DMS153 treated with DMSO at 0.1 percent for 48 hours (cell line): ENCODE data around the gene RSF1.
"Not testable (repeated sequence)": the region's sequence is repeated elsewhere in the genome, so short reads cannot be mapped to it uniquely, and the experiment has no call there.

Experiments
- DNase-seq: peaks from one replicate; lab custom pipeline; 2025; ENCODE audit not compliant: unreplicated experiment; lab: John Stamatoyannopoulos, UW

The RSF1 gene, protein sequence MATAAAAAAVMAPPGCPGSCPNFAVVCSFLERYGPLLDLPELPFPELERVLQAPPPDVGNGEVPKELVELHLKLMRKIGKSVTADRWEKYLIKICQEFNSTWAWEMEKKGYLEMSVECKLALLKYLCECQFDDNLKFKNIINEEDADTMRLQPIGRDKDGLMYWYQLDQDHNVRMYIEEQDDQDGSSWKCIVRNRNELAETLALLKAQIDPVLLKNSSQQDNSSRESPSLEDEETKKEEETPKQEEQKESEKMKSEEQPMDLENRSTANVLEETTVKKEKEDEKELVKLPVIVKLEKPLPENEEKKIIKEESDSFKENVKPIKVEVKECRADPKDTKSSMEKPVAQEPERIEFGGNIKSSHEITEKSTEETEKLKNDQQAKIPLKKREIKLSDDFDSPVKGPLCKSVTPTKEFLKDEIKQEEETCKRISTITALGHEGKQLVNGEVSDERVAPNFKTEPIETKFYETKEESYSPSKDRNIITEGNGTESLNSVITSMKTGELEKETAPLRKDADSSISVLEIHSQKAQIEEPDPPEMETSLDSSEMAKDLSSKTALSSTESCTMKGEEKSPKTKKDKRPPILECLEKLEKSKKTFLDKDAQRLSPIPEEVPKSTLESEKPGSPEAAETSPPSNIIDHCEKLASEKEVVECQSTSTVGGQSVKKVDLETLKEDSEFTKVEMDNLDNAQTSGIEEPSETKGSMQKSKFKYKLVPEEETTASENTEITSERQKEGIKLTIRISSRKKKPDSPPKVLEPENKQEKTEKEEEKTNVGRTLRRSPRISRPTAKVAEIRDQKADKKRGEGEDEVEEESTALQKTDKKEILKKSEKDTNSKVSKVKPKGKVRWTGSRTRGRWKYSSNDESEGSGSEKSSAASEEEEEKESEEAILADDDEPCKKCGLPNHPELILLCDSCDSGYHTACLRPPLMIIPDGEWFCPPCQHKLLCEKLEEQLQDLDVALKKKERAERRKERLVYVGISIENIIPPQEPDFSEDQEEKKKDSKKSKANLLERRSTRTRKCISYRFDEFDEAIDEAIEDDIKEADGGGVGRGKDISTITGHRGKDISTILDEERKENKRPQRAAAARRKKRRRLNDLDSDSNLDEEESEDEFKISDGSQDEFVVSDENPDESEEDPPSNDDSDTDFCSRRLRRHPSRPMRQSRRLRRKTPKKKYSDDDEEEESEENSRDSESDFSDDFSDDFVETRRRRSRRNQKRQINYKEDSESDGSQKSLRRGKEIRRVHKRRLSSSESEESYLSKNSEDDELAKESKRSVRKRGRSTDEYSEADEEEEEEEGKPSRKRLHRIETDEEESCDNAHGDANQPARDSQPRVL (N-terminal part only)

DNA sequence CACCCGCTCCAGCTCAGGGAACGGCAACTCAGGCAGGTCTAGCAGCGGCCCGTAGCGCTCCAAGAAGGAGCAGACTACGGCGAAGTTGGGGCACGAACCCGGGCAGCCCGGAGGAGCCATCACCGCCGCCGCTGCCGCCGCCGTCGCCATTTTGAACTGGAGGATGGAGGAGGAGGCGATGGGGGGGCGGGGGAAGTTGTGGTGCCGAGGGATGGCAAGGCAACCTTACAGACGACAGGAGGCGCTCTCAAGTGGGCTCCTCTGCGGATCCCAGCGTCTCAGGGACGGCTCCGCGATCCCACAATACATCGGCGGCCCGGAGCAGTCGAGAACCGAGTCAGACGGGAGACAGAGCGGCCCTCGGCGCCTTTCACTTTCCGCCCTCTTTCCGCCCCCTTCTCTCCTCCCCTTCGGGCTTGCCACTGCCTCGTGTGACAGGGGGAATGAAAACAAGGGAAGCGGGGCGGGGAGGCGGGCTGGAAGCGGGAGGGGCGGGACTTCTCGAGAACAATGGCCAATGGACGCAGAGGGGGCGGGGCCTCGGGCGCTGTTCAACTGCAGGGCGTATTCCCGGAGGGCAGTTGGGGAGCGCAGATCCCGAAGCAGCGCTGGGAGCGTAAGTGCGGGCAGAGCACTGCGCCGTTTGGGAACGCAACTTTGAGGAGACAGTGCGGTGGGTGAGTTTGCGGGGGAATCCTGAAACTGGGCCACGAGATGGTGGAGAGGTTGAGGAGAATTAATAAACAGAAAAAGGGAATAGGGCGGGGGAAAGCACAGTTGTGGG, at the start of gene RSF1, which contains the start of gene AAMDC:
TSS of gene RSF1 (minus strand) at position 158 of the 784 bp plus-strand sequence. CDS start at position 150, 8 bp downstream.
TSS of gene AAMDC (plus strand) at position 580 of the 784 bp plus-strand sequence. CDS start 21,353 bp downstream, outside the sequence.
- peak; percentile 94 for DNase-seq

DNA sequence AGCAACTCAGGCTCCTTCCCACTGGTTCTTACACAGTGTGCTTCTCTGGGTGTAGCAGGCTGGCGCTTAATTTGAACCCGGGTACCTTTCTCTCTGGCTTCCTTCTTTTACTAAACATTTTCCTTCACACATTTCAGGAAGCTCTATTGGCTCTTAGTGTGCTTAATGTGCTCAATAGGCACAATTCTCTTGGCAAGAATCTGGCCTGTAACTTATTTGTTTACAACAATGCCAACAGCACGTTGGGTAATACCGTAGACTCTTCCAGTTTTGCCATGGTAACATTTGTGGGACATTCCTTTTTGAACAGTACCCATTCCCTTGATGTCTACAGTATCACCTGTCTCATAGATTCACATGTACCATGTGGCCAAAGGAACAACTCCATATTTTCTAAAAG, 48.2 kb upstream of the RSF1 start:
- no peak for DNase-seq

DNA sequence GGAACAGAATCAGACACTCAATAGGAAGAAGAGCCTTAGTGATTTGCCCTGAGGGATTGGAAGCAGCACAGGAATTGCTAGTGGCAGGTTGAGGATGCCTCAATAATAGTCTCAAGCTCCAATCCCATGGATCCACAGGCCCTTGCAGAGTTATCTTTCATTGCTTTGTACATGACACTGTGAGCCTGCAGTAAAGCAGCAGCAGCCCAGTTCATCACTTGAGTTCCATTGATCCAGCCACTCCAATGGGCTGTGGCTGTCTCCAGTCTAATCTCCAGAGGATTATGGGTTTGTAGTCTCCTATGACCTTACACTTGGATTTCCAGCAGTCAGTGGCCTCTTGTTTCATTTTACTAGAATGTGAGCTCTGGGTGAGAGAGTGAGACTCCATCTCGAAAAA, 45.8 kb upstream of the RSF1 start:
- no peak for DNase-seq

DNA sequence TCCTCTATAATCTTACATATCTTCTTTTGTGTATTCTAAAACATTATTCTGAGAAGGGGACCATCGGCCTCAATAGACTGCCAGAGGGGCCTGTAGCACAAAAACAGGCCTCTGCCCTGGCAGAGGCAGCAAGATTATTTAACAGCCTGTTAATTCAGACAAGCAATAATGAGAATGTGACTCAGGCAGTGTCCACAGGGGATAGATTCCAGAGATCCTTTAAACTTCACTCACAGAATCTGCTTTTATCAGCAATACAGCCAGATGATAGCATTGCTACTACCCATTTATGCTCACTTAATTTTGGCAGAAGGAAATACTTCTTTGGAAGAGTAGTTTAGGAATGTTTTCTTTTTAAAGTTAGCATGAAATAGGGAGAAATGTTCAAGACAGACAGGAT, 45.3 kb upstream of the RSF1 start:
- DNase-seq, result no peak

DNA sequence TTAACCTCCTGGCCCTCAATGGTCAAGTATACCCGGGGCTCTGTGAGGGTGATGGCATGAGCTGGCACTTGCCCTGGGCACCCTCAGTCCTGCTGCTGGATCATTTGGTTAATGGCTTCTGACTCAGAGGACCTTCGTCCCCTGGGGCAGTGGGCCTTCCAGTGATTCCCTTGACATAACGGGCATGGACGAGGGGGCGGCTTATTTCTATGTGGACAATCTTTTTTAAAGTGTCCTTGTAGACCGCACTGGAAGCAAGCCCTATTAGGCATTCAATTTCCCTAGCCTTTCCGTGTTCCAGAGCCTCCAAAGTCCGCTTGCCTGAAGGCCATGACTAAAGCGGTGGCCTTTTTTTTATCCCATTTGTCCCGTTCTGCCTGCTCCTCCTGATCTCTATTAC, 40.9 kb upstream of the RSF1 start:
- not testable (repeated sequence) for DNase-seq

DNA sequence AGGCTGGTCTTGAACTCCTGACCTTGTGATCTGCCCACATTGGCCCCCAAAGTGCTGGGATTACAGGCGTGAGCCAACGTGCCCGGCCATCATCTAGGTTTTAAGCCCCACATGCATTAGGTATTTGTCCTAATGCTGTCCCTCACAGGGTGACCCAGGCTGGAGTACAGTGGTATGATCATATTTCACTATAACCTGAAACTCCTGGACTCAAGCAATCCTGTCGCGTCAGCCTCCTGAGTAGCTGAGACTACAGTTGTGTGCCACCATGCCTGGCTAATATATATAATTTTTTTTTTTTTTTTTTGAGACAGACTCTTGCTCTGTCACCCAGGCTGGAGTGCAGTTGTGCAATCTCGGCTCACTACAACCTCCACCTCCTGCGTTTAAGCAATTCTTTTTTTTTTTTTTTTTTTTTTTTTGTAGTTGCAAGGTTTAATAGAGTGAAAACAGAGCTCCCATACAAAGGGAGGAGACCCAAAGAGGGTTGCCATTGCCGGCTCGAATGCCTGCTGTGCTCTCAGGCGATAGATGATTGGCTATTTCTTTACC, 37.5 kb upstream of the RSF1 start:
- DNase-seq, result not testable (repeated sequence)

DNA sequence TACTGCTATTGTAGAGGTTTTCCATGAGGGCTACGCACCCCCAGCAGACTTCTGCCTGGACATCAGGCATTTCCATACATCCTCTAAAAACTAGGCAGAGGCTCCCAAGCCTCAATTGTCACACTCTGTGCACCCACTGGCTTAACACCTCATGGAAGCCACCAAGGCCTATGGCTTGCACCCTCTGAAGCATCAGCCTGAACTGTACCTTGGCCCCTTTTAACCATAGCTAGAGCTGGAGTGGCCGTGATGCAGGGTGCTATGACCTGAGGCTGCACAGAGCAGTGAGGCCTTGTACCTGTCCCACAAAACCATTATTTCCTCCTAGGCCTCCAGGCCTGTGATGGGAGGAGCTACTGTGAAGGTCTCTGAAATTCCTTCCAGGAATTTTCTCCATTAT, 34.3 kb upstream of the RSF1 start:
- DNase-seq, result no peak

DNA sequence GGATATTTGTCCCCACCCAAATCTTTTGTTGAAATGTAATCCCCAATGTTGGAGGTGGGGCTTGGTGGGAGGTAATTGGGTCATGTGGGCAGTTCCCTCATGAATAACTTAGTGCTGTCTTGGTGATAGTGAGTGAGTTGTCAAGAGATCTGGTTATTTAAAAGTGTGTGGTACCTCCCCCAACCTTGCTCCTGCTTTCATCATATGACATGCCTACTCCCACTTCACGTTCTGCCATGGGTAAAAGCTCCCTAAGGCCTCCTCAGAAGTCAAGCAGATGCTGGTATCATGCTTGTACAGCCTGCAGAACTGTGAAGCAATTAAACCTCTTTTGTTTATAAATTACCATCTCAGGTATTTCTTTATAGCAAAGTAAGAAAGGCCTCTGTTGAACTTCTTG, 31.0 kb upstream of the RSF1 start:
- DNase-seq, result no peak

DNA sequence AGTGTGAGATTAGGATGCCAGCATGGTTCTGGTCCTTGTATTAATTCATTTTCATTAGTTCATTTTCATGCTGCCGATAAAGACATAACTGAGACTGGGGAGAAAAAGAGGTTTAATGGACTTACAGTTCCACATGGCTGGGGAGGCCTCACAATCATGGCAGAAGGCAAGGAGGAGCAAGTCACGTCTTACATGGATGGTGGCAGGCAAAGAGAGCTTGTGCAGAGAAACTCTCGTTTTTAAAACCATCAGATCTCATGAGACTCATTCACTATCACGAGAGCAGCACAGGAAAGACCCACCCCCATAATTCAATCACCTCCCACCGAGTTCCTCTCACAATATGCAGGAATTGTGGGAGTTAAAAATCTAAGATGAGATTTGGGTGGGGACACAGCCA, 23.2 kb upstream of the RSF1 start:
- DNase-seq, result not testable (repeated sequence)

DNA sequence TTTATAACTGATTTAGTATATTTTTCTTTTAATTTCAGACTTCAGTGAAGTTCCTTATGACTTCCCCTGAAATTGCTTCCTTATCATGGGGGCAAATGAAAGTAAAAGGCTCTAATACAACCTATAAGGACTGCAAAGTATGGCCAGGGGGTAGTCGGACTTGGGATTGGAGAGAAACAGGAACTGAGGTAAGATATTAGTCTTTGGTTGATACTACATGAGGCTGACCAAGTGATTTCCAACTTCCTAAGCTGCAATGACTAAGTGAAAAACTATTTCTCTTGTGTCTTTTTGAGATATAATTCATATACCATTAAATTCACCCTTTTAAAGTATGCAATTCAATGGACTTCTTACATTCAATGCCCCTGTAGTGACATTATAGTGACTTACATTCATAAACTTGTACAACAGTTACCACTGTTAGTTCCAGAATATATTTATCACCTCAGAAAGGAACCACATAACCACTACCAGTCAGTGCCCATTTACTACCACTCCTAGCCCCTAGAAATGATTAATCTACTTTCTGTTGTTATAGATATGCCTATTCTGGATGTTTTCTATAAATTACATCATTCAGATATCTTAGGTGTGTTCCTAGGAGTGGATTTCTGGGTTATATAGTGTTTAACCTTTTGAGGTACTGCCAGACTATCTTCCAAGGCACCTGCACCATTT, 22.1 kb upstream of the RSF1 start:
- DNase-seq, result no peak

DNA sequence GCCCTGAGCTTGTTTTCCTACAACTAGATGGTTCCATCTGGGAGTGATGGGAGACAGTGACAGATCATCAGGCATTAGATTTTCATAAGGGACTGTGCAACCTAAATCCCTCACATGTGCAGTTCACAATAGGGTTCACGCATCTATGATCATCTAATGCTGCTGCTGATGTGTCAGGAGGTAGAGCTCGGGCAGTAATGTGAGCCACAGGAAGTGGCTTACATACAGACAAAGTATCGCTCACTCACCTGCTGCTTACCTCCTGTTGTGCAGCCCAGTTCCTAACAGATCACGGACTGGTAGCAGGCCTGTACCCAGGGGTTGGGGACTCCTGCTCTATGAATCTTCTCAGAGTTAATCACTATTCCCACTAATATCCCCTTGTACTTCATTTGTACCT, 12.8 kb upstream of the RSF1 start:
- DNase-seq, result no peak

DNA sequence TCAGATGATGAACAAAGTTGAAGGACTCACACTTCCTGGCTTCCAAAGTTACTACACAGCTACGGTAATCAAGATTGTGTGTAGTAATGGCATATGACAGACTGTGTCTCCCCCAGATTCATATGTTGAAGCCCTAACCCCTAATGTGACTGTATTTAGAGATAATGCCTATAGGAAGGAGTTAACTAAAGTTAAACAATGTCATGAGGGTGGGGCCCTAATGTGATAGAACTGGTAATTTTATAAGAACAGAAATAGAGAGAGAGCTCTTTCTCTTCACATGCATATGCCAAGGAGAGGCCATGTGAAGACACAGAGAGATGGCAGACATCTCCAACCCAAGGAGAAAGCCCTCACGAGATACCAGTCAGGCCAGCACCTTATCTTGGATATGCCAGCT, 8.4 kb upstream of the RSF1 start:
- DNase-seq, result no peak

DNA sequence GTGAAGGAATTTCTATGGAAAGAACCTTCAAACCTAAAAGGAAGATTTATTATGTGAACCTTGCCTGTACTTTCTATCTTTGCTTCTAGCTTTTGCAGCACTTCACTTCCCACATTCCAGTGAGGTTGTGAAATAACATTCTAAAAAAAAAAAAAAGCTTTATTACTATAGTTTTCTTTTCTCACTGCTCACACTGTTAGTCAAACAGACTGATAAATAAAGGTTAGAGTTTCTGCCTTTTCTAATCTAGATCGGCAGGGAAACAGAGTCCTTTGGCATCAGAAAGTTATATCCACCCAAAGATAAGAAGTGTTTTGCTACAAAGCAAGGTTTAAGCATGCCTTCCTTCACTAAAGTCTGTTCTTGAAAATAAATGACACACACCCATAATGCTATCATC, 3.3 kb upstream of the RSF1 start:
- DNase-seq, result no peak

DNA sequence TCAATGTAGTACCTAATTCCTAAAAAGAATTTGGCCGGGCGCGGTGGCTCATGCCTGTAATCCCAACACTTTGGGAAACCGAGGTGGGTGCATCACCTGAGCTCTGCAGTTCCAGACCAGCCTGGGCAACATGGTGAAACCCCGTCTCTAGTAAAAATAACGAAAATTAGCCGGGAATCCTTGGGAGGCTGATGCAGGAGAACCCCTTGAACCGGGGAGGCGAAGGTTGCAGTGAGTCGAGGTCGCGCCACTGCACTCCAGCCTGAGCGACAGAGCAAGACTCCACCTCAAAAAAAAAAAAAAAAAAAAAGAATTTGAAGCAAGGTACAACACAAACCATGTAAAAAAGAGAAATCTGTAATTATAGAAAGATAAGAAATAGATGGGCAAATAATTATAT, 1.6 kb upstream of the RSF1 start:
- not testable (repeated sequence) for DNase-seq

DNA sequence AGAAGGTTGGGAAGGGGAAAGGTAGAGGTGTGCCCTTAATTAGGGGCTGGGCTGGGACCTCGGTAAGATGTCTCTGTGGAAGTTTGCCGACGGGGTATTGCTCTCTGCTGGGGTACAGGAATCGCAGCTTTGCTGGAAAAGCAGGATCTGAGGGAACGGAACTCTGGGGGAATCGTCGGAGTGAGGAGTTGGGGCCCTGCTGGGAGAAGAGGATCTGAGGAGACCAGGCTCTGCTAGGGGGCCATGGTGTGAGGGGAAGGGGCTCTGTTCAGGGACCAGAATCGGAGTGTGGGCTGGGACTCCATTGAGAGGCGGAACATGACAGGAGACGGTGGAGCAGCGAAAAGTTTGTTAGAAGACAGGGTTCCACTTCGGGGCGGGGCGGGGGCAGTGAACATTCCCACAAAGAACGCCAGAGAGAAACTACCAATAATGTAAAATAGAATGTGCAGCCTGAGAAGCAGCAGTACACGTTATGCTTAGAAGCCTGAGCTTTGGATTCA, 878 bp upstream of the RSF1 start:
- no peak for DNase-seq

DNA sequence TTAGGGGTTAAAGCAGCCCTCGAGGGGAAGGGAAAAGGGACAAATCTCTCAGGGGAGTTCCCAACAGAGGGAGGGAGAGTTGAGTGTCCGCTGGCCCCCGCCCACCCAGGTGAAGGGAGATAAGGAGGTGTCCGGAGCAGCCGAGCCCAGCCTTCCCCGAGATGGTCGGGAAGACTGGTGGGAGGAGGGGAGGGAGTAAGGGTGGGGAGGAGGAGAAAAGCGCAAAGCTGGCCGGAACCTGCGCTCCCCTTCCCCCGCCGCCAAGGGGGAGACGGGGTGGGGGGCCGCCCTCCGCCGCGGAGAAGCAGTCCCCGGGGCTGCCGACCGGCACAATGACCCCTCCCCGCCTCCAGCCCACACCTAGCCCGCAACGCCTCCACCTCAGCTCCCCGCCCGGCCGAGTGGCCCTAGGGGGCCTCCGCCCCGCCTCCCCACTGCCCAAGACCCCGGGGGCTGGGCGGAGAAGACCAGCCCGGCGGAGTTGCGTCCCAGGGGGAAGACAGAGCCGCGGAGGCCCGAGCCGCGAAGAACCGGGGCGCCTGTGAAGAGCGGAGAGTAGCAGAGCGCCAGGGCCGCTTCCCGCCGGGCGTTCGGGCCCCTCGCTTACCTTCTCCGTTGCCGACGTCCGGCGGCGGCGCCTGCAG, 479 bp downstream of the RSF1 start:
- peak; percentile 8 for DNase-seq

DNA sequence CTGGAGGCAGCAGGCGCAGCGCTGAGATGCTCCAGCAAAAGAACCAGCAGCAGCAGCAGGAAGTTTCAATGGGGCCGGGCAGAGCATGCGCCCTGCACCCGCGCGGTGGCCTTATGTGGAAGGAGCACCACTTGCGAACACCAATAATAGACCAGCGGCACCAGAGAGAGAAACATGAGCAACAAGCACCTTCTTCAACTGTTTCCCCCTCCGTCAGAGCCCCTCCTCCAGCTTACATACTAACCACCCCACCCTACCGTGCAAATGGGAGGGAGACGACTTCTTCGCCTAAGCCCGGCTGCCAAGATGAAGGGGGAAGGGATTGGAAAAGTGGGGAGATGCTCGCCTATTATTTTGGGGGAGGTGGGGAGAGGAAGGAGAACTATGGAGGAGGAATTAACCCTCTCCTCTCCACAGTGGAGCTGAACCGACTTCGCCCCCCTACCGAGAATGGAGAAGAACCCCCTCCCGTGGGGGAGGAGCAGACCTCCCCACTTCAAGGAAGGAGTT, 1.1 kb downstream of the RSF1 start:
- DNase-seq, result peak; percentile 76

DNA sequence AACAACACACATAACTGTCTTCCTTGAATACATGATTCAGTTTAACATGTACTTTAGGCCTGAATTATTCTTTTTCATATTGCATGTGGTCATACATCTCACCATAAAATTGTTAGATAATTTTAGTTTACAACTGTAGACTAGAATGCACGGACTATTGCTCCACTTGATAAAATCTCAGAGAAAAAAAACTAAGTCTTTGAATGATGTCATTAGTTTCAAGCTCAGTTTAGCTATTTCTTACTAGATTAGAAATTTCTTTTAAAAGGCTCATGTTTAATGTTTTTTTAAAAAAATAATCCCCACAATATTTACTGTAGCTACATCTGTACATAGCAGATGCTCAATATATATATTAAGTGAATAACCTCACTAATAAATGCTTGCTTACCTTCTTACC, 5.1 kb downstream of the RSF1 start:
- DNase-seq, result no peak
